ENCODE results near the gene CDC23.

DNA sequence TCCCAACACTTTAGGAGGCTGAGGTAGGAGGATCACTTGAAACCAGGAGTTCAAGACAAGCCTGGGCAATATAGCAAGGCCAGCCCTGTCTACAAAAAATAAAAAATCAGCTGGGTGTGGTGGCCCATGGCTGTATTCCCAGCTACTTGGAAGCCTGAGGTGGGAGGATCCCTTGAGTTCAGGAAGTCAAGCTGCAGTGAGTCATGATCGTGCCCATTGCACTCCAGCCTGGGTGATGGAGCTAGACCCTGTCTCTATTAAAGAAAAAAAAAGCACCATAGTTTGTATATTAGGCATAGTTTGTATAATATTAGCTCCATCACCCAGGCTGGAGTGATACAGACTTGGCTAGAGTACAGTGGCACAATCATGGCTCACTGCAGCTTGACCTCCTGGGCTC is 64.3 kb downstream of the CDC23 start:
- TF ChIP-seq CTCF (IDR thresholded peaks at IDR 0.05 in 2 of 3, conservative IDR thresholded peaks at IDR 0.05 in 1 of 3; ENCODE audit: borderline replicate concordance in 1 of 3, insufficient read depth in 1 of 3, low read depth in 2 of 3, low read length in 2 of 3) (no peak), POLR2A (IDR thresholded peaks at IDR 0.05; ENCODE audit: borderline replicate concordance, extremely low read depth, insufficient read depth, insufficient read length) (no peak), YY1 (IDR thresholded peaks at IDR 0.05; ENCODE audit: extremely low read depth, insufficient replicate concordance, low read depth, low read length) (peak; percentile 36), EZH2 (IDR thresholded peaks at IDR 0.05) (no peak), POLR2AphosphoS5 (IDR thresholded peaks at IDR 0.05; ENCODE audit: low read depth, low read length) (no peak), FOSL1 (IDR thresholded peaks at IDR 0.05; ENCODE audit: low read depth) (peak; percentile 57)

Measured in HCT116 (cell line).